GM21360 (cell line): ENCODE results near the gene TMPRSS9.
"Not testable (repeated sequence)": the region's sequence is repeated elsewhere in the genome, so short reads cannot be mapped to it uniquely, and the experiment has no call there.

Experiments
- ATAC-seq: cut with Tn5 transposase; IDR thresholded peaks from one replicate; pipeline ENCODE4 v1.9.1; 2021; ENCODE audit warnings: mild to moderate bottlenecking, moderate library complexity; ENCODE audit not compliant: unreplicated experiment

TMPRSS9 gene

DNA sequence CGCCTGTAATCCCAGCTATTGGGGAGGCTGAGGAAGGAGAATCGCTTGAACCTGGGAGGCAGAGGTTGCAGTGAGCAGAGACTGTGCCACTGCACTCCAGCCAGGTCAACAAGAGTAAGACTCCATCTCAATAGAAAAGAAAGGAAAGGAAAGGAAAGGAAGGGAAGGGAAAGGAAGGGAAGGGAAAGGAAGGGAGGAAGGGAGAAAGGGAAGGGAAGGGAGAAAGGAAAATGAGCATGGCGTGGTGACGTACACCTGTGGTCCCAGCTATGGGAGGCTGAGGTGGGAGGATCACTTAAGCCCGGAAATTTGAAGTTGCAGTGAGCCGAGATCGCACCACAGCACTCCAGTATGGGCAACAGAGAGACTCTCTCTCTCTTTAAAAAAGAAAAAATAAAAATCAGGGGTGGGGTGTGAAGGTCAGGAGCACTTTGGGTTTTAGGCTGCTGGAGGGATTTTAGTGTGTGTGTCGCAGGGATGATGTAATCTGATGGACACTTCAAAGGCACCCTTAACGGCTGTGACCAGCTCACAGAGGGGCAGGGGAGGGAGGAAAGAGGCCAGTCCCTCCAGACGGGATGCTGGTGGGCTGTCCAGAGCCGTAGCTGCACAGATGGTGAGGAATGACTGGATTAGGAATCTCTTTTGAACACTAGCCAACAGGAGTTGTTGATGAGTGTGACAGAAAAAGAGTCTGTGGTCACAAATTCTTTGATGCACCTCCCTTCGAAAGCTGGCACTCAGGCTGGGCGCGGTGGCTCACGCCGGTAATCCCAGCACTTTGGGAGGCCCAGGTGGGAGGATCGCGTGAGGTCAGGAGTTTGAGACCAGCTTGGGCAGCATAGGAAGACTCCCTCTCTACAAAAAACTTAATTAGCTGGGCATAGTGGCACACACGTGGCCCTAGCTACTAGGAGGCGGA, 27.6 kb downstream of the TMPRSS9 start:
- no peak for ATAC-seq

DNA sequence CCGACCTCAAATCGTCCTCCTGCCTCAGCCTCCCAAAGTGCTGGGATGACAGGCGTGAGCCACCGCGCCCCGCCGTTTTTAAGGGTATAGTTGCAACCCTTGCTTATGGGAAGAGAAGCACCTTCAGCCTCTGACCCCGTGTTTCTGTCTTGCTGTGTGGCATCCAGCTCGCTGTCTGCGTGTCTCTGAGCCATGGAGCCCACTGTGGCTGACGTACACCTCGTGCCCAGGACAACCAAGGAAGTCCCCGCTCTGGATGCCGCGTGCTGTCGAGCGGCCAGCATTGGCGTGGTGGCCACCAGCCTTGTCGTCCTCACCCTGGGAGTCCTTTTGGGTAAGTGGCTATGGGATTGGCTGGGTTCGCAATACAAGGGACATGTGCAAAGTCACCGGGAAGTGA, 29.5 kb downstream of the TMPRSS9 start:
- no peak for ATAC-seq

DNA sequence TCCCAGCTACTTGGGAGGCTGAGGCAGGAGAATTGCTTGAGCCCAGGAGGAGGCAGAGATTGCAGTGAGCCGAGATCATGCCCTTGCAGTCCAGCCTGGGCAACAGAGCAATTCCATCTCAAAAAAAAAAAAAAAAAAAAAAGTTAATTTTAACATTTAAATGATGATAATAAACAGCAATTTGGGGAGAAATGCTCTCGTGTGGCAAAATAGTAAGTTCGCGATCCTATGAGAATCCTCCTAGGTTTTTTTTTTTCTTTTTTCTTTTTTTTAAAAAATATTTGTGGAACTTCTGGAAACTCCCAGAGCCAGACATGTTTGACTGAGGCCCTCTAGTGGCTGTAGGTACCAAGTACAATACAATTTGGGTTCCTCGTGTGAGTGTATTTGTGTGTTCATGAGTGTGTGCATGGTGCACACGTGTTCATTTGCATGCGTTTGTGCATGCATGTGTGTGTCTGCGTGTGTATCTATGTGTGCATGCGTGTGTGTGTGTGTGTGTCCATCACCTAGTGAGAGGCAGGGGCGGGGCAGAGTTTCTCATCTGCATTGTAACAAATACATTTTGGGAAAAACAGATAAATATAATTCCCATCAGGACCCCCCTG, 31.2 kb downstream of the TMPRSS9 start:
- no peak for ATAC-seq

DNA sequence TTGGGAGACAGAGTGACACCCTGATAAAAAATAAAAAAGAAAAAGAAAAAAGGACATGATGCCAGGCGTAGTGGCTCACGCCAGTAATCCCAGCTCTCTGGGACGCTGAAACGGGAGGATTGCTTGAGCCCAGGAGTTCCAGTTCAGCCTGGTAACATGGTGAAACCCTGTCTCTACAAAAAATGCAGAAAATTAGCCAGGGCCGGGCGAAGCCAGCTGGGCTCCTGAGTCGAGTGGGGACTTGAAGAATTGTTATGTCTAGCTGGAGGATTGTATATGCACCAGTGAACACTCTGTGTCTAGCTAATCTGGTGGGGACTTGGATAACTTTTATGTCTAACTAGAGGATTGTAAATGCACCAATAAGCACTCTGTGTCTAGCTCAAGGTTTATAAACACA, 32.3 kb downstream of the TMPRSS9 start:
- no peak for ATAC-seq

DNA sequence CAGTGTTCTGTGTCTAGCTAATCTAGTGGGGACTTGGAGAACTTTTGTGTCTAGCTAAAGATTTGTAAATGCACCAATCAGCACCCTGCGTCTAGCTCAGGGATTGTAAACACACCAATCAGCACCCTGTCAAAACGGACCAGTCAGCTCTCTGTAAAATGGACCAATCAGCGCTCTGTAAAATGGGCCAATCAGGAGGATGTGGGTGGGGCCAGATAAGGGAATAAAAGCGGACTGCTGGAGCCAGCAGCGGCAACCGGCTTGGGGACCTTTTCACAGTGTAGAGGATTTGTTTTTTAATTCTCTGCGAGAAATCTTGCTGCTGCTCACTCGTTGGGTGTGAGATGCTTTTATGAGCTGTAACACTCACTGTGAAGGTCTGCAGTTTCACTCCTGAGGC, 32.8 kb downstream of the TMPRSS9 start:
- ATAC-seq, result not testable (repeated sequence)

DNA sequence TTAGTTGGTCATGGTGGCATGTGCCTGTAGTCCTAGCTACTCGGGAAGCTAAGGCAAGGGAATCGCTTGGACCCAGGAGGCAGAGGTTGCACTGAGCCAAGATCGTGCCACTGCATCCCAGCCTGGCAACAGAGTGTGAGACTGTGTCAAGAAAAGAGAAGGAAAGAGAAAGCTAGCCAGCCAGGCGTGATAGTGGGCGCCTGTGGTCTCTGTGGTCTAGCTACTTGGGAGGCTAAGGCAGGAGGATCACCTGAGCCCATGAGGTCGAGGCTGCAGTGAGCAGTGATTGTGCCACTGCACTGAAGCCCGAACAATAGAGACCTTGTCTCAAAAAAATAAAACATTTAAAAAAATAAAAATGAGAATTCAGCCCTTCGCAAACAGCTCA, 34.0 kb downstream of the TMPRSS9 start:
- ATAC-seq, result no peak

DNA sequence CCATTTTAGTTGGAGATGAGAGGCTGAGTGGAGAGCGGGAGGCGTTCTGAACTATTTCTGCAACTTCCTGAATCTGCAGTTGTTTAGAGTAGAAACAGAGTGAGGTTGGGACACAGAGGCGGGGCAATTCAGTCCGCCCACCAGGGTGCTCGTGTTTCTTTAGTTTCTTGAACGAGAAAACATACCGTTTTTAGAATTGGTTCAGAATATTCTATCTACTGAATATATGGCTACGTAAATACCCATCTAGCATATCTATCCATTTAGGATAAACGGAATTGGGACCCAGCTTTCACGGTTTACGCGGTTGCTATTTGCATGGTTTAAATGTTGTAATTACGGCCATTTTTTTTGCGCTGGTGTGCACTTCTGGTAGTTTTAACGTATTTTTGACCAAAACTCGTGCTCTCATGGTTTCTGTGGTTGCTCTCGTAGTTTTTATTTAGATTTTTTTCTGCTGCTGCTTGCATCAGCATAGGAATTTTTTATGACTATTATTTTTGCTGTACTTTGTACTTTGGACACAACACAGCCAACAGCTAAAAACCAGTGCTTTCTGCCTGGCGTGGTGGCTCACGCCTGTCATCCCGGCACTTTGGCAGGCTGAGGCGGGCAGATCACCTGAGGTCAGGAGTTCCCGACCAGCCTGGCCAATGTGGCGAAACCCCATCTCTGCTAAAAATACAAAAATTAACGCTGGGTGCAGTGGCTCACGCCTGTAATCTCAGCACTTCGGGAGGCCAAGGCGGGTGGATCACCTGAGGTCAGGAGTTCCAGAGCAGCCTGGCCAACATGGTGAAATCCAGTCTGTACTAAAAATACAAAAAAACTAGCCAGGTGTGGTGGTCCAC, 34.6 kb downstream of the TMPRSS9 start:
- ATAC-seq, result no peak

DNA sequence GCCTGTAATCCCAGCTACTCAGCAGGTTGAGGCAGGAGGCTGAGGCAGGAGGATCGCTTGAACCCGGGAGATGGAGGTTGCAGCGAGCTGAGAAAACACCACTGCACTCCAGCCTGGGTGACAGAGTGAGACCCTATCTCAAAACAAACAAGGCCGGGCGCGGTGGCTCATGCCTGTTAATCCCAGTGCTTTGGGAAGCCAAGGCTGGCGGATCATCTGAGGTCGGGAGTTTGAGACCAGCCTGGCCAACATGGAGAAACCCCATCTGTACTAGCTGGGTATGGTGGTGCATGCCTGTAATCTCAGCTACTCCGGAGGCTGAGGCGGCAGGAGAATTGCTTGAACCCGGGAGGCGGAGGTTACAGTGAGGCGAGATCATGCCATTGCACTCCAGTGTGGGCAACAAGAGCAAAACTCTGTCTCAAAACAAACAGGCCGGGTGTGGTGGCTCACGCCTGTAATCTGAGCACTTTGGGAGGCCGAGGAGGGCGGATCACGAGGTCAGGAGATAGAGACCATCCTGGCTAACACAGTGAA, 35.3 kb downstream of the TMPRSS9 start:
- ATAC-seq, result not testable (repeated sequence)

DNA sequence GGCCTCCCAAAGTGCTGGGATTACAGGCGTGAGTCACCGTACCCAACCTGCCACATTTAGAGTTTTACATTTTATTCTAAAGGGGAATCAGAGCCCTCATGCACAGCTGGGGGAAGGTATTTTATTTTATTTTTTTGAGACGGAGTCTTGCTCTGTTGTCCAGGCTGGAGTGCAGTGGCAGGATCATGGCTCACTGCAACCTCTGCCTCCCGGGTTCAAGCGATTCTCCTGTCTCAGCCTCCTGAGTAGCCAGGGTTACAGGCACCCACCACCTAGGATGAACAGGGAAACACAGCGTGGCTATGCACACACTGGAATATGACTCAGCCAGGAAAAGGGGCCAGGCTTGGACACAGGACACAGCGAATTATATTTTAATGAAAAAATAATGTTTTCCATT, 37.1 kb downstream of the TMPRSS9 start:
- not testable (repeated sequence) for ATAC-seq

DNA sequence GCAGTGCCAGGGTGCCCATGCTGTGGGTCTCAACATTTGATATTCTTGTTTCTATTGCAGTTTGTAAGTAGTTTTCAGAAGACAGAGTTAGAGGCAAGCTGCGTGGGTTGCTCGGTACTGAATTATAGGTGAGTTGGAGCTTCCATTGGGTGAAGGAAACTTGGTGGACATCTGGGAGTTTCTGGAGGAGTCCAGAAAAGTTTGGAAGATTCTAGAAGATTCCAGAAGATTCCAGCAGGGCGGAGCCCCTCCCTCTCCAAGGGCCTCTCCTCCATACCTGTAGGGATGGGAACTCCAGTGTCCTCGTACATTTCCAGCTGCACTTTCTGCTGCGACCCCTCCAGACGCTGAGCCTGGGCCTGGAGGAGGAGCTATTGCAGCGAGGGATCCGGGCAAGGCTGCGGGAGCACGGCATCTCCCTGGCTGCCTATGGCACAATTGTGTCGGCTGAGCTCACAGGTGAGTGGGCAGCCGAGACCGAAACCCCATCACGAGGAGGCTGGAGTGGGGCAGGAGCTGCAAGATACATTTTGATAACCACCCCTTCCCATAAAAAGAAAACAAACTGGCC, 38.8 kb downstream of the TMPRSS9 start:
- no peak for ATAC-seq

DNA sequence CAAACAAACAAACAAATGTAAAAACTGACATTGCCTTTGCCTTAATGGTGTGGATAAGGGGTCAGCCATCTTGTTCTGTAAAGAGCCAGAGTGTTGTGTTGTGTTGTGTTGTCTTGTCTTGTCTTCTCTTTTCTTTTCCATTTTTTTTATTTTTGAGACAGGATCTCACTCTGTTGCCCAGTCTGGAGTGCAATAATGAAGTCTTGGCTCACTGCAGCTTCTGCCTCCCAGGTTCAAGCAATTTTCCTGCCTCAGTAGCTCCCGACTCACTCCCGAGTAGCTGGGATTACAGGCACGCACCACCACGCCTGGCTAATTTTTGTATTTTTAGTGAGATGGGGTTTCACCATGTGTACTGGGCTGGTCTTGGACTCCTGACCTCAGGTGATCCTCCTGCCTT, 39.5 kb downstream of the TMPRSS9 start:
- ATAC-seq, result no peak

DNA sequence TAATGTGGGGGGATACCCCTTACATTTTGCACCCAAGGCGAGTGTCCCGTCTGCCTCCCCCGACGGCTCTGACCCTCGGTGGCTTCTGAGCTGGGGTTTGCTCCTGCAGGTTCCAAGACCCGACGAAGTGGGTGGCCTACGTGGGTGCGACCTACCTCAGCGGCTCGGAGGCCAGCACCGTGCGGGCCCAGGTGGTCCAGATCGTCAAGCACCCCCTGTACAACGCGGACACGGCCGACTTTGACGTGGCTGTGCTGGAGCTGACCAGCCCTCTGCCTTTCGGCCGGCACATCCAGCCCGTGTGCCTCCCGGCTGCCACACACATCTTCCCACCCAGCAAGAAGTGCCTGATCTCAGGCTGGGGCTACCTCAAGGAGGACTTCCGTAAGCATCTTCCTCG, 48.2 kb downstream of the TMPRSS9 start:
- no peak for ATAC-seq

DNA sequence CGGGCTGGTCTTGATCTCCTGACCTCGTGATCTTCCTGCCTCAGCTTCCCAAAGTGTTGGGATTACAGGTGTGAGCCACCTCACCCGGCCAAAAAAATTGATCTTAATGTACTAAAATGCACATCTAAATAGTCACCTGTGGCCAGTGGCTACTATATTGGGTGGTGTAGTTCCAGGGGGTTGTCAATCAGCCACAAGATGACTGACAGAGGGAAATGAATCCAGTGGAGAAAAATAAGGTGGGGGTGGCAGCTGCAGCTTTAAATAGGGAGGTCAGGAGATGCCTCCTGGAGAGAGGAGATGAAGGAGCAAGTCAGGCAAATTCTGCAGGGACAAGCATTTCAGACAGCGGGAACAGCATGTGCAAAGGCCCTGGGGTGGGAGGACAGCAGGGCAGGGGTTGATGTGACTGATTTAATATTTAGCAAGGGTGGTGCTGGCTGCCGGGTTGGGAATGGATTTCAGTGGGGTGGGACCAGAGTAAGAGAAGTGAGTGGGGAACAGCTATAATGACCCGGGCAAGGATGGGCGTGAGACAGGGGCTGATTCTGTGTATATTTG, 49.4 kb downstream of the TMPRSS9 start:
- ATAC-seq, result no peak

DNA sequence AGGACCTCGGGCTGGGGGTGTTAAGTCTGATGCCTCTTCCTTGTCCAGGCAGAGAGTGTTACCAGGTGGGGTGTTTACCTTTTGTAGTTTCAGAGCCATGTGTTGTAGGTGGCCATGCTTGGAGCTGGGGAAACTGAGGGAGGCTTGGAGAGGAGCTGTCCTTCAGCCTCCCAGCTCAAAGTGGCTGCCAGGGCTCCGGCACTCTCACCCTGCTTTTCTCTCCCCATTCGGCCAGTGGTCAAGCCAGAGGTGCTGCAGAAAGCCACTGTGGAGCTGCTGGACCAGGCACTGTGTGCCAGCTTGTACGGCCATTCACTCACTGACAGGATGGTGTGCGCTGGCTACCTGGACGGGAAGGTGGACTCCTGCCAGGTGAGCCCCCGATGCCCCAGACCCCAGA, 50.0 kb downstream of the TMPRSS9 start:
- no peak for ATAC-seq

DNA sequence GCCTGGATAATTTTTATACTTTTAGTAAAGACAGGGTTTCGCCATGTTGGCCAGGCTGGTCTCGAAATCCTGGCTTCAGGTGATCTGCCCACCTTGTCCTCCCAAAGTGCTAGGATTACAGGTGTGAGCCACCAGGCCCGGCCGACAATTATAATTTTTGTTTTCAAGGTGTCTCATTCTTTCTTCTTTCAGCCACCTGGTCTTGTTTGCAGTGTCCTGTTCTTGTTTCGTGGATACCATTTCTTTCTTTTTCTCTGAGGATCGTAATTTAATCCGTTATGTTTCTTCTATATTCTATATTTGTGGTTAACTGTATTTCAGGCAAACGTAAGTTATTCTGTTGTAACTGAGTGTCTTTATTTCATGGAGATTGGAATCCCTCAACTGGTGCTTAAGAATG, 51.6 kb downstream of the TMPRSS9 start:
- ATAC-seq, result no peak

DNA sequence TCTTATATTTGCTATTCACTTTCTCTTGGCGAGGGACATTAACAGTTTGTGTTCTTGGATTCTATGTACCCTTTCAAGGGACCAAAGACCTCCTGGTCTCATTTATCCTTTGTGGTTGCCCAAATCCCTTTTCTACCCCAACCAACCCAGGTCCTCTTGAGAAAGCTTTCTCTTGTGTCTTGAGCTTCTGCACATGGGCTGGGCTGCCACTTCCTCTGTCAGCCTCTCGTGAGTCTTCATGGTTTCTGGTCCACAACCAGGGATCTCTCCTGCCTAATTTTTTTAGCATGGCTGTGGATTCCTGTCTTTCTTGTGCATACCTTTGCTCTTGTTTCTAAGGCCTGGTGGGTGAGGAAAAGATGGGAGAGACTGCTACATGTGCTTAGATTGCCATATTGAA, 52.4 kb downstream of the TMPRSS9 start:
- no peak for ATAC-seq

DNA sequence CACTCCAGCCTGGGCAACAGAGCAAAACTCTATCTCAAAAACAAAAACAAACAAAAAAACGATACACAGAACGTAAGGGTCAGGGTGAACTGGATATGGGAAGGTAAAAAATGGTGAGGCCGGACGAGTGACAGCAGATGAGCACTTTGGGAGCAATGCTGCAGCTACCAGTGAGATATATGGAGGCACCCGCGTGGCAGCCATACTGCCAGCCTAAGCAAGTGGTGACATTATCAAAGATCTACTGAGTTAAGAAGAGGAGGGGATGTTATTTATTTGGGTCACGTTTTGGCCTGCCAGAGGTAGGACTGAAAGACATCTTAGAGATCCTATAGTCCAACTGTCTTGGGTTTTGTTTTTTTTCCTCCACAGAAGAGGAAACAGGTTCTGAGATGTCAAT, 53.1 kb downstream of the TMPRSS9 start:
- ATAC-seq, result no peak

DNA sequence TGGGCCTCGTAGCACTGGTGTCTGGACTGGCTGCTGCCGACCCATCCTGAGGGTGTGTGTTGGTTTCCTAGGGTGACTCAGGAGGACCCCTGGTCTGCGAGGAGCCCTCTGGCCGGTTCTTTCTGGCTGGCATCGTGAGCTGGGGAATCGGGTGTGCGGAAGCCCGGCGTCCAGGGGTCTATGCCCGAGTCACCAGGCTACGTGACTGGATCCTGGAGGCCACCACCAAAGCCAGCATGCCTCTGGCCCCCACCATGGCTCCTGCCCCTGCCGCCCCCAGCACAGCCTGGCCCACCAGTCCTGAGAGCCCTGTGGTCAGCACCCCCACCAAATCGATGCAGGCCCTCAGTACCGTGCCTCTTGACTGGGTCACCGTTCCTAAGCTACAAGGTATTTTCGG, 53.6 kb downstream of the TMPRSS9 start:
- ATAC-seq, result no peak

DNA sequence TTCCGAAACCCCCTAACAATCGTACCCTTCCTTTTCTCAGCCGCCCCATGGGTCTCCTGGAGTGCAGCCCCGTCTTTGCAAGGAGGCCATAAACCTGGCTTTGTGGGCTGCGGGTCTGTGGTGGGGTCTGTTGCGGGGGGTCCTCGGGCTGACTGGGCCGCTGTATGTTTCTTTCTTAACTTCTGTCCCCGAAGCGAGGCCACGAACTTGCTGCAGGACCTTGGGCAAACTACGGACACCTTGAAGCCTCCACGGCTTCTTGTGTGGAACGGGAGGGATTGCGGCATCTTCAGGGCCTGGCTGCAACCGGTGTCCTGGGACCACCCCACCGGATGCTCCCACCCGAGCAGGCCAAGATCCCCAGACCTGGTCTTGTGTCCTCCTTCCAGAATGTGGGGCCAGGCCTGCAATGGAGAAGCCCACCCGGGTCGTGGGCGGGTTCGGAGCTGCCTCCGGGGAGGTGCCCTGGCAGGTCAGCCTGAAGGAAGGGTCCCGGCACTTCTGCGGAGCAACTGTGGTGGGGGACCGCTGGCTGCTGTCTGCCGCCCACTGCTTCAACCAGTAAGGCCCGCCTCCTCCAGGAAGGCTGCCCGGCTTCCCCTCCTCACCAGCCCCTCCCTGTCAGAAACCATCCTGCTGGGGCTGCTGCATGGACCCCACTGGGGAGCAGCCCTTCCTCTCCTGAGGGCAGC, 55.4 kb downstream of the TMPRSS9 start:
- ATAC-seq, result no peak

DNA sequence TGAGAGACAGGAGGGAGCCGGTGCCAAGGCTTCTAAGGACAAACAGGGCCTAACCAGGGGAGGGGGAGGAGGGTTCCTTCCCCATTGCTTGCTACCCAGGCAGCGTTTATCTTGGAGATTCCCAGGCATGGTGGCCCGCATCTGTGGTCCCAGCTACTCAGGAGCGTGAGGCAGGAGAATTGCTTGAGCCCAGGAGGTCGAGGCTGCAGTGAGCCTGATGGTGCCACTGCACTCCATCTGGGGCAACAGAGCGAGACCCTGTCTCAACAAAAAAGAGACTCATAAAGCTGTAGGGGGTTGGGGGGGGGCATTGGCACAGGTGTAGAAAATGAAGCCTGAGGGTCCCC, 55.9 kb downstream of the TMPRSS9 start:
- ATAC-seq, result no peak
